HL-60 (cell line): Measurements from ENCODE around the gene LCN15.

Experiments used
- DNase-seq, 2 experiments: peaks; one replicate each; pipeline ENCODE4 v3.0.0-alpha.2; 2010 to 2020; ENCODE audit warnings: low read depth in 1 of 2, low spot score in 1 of 2
- H3K27ac ChIP-seq: fragments of 250-450 bp; sonication (Bioruptor Pico); replicated peaks from 2 replicates; pipeline ENCODE4 v1.5.1; 2020; ENCODE audit warnings: mild to moderate bottlenecking, moderate library complexity
- H3K27me3 ChIP-seq: fragments of 250-450 bp; sonication (Bioruptor Pico); 2 replicates; pipeline ENCODE4 v1.5.1; 2021; ENCODE audit warnings: mild to moderate bottlenecking, moderate library complexity; ENCODE audit not compliant: insufficient read depth, poor library complexity, severe bottlenecking
- H3K4me3 ChIP-seq: replicated peaks from 2 replicates; pipeline ENCODE4 v1.5.1; 2011; ENCODE audit warnings: mild to moderate bottlenecking, control low read depth, low read length; ENCODE audit not compliant: insufficient read depth
- CTCF ChIP-seq: IDR thresholded peaks from one replicate; pipeline ENCODE4 v1.5.1; 2011; ENCODE audit warnings: low read length, control low read depth, inconsistent platforms; ENCODE audit not compliant: insufficient read depth
- GABPA ChIP-seq: IDR thresholded peaks from 2 replicates; pipeline ENCODE4 v1.6.1; 2012; ENCODE audit warnings: low read depth
- POLR2AphosphoS5 ChIP-seq: IDR thresholded peaks from 2 replicates; pipeline ENCODE4 v1.6.1; 2012; ENCODE audit warnings: low read depth
- REST ChIP-seq: IDR thresholded peaks from 2 replicates; pipeline ENCODE4 v1.6.1; 2012; ENCODE audit warnings: low read depth; ENCODE audit not compliant: insufficient replicate concordance
- SPI1 ChIP-seq: IDR thresholded peaks from 2 replicates; pipeline ENCODE4 v1.6.1; 2012; ENCODE audit warnings: low read depth, mild to moderate bottlenecking, borderline replicate concordance

The LCN15 gene

DNA sequence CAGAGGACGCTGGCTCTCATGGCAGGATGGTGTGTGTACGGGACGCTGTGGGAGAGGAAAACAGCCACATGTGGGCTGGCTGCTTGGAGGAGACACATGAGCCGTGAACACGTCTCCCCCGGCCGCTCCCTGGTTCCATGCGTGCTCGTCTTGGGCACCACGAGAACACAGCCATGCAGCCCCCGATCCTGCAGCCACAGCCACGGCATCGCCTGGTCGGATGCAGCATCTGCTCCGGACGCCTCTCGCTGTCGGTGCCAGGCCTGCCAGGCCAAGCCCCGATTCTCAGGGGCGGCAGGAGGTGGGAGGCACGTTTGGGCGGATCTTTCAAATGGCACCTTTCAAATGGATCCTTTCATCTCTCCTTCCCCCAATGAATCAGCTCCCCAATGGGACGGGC lies 24.8 kb downstream of the LCN15 start:
- Histone ChIP-seq H3K27me3 (peaks cover 12% of the 10 kb centered on the region), H3K27ac (no peak overlapping the region), H3K4me3 (no peak overlapping the region)
- TF ChIP-seq REST (no peak), POLR2AphosphoS5 (no peak), SPI1 (no peak), GABPA (no peak), CTCF (no peak)
- DNase-seq, result no peak

- no peak for DNase-seq
- Histone ChIP-seq H3K27ac (no peak overlapping the region), H3K4me3 (no peak overlapping the region), H3K27me3 (peaks cover 12% of the 10 kb centered on the region)
- TF ChIP-seq SPI1 (no peak), REST (no peak), CTCF (no peak), GABPA (no peak), POLR2AphosphoS5 (no peak)
These were observed 25.4 kb downstream of the LCN15 start for GRCh38 chr9:136738960-136739359.

DNA sequence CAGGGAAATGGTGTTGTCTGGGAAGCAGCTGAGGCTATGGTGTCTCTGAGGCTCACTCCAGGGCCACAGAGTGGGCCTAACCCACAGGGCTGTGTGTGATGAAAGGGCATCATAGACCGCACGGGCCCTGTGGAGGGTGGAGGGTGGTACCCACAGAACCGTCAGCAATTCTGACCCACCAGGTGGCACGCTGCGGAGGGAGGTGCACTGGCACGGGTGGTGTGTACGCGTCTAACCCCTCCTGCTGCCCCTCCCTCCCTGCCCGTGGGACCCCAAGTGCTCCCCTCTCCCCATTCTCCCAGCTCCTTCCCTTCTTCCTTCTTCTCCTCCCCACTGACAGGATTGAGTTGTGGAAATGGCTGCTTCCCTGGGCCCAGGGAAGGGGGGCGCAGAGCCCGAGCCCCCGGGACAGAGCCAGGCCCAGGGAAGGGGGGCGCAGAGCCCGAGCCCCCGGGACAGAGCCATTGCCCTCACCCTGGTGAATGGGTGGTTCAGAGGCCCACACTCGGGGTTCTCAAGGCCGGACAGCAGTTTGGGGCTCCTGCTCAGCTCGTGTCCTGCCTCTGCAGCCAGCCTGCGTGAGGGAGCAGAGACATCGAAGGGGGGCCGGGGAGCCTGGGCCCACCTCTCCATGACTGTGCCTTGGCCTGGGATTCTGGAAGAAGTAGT lies 28.4 kb downstream of the LCN15 start:
- Histone ChIP-seq H3K27ac (no peak overlapping the region), H3K27me3 (no peaks in the 10 kb centered on the region), H3K4me3 (no peak overlapping the region)
- no peak for DNase-seq
- TF ChIP-seq REST, result no peak
- TF ChIP-seq GABPA, result no peak
- TF ChIP-seq CTCF, result no peak
- no peak for TF ChIP-seq POLR2AphosphoS5
- no peak for TF ChIP-seq SPI1
